Measurements from ENCODE around the gene MYBPHL. TPM values are rescaled to one million over a fixed set of nuclear protein-coding genes. Genes with fewer than 3 reads are reported as not detected.

The MYBPHL gene
- total RNA-seq, 2 experiments from 2014 or later, result not detected

DNA sequence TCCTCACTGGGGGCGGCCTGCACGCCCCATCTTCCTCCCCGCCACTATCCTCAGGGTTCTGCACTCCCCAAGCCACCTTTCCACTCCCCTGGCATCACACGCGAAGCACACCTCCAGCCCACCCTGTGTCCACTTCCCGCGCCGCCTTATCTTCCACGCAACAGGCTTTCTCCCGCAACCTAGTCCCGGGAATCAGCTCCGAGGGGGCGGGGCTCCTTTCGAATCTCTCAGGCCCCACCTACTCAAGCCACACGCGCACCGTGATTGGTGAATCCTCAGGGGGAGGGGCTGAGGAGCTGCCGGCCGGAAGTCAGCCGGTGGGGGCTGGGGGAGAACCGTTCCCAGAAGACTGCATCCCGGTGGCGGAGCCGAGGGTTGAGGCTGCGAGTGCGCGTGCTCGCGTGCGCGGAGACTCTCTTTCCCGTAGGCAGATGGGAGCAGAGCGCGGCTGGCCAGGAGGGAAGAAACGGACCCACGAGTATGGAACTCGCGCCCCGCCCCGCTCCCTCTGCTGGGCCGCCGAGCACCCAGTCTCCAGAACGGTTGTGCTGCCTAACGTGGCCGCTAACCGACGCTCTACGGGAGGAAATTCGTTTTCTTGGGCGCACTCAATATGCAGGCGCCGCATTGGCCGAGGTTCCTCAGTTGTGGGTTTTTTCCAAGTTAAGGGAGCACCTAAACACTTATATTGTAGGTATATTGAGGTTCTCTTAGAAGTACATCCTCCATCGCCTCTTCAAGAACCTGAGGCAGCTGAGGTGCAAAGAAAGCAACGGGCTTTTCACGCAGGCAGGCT lies 23.7 kb downstream of the MYBPHL start, which contains the start of gene PSRC1:
PSRC1 (minus strand) TSS at position 194 of the 796 bp plus-strand sequence.
- CTCF ChIA-PET, result interaction anchor here (0.8 to 7.7 kb wide), 9 partner anchors 14 to 252 kb away, joined by 3 to 50 read pairs (median 4); partner anchors contain the start of genes AMIGO1 and SORT1
- H3K27me3 Mint-ChIP-seq, result no peaks in the 10 kb centered on the region
- peak within 1 kb of the TSS; percentile 100 for H3K4me3 Mint-ChIP-seq
- H3K4me1 Mint-ChIP-seq, result peaks cover 32% of the 10 kb centered on the region
- peaks cover 27% of the 10 kb centered on the region for H3K36me3 Mint-ChIP-seq (ENCODE audit: low read depth)
- H3K9me3 Mint-ChIP-seq, result no peaks in the 10 kb centered on the region
- H3K27ac Mint-ChIP-seq, result peak within 1 kb of the TSS; percentile 96
- peak; percentile 93 for DNase-seq
- POLR2A ChIA-PET, result no interaction called here

DNA sequence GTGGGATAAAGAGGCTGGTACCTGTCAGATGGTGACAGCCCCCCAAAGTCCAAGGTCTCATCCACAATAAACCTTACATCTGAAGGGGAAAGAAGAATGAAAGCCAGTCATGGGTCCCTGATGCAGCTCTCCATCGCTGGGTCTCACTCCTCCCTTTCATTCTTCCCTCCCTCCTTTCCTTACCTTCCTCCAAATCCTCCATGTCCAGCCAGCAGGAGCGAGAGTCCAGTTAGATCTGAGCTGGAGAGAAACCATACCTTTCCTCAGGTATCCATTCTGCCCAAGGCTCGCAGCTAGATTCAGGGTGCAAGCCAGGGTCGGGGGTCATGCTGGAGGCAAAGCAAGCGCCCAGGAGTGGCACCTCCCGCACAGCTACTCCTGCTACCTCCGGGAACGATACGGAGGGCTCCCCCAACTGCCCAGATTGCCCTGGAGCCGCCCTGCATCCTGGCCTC lies 24.3 kb downstream of the MYBPHL start:
- H3K4me3 Mint-ChIP-seq, result peak overlapping the region; percentile 100
- ChIA-PET CTCF (interaction anchor here (0.8 to 7.7 kb wide), 9 partner anchors 13 to 253 kb away, joined by 3 to 50 read pairs (median 4); partner anchors contain the start of genes AMIGO1 and SORT1), POLR2A (no interaction called here)
- no peak for DNase-seq
- peak overlapping the region; percentile 96 for H3K27ac Mint-ChIP-seq
- H3K9me3 Mint-ChIP-seq, result no peaks in the 10 kb centered on the region
- H3K36me3 Mint-ChIP-seq (ENCODE audit: low read depth), result peaks cover 27% of the 10 kb centered on the region
- peaks cover 32% of the 10 kb centered on the region for H3K4me1 Mint-ChIP-seq
- no peaks in the 10 kb centered on the region for H3K27me3 Mint-ChIP-seq

DNA sequence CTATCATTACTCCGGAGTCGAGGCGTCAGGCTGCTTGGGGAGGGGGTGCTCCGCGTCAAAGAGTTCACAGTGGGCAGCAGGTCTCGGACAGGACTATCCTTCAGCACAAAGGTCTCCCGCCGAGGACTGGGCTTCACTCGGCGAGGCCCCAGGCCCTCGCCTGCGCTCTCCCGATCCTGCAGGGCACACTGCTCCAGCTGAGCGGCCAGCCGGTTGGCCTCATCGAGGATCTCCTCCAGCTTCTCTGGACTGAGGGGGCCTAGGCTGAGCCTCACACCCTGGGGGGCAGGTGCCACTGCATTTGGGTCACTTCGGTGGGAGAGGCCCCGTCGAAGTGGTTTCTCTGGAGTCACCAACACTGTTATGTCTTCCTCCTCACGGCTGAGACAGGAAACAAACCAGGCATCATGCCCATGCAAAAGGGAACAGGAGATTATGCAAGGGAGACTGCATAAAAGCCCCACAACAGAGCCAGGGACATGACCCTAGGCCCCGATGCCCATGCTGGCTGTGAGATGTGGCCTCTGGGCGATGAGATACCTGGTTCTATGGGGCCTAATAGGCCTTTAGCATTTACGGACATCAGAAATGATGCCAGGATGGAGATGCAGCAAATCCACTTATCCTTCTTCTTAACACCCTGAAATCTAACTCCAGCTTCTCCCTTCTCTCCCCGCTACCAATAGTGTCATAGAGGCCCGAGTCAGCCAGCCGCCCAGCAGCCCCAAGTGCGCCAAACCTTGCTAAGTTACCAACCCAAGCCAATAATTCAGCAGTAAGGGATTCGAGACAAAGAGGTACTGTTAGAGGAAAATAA lies 24.9 kb downstream of the MYBPHL start:
- ChIA-PET CTCF (interaction anchor here (1.0 to 7.7 kb wide), 4 partner anchors 12 to 253 kb away, joined by 3 to 50 read pairs (median 4); partner anchors contain the start of gene SORT1), POLR2A (no interaction called here)
- no peaks in the 10 kb centered on the region for H3K9me3 Mint-ChIP-seq
- no peaks in the 10 kb centered on the region for H3K27me3 Mint-ChIP-seq
- peak overlapping the region; percentile 96 for H3K27ac Mint-ChIP-seq
- peaks cover 27% of the 10 kb centered on the region for H3K36me3 Mint-ChIP-seq (ENCODE audit: low read depth)
- DNase-seq, result no peak
- peaks cover 37% of the 10 kb centered on the region for H3K4me1 Mint-ChIP-seq
- H3K4me3 Mint-ChIP-seq, result peak overlapping the region; percentile 100

DNA sequence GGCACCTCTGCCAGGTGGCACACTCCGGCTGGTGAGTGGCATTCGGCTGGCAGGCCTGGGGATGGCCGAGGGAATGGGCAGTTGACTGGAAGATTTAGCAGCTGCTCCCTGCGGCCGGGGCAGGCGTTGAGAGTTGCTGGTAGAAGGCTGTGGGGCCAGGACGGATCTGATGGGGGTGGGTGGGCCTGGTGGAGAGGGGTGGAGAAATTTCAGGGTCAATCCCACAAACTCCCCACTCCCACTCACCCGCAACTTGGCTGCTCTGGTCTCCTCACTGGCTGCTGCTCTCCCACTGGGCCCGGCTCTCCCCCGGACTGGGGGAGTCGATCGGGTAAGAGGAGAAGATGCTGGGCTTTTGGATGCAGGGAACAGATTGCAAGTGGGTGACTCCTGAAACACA lies 25.9 kb downstream of the MYBPHL start:
- Mint-ChIP-seq H3K27ac (no peak overlapping the region), H3K4me3 (peak overlapping the region; percentile 100), H3K36me3 (ENCODE audit: low read depth) (peaks cover 27% of the 10 kb centered on the region), H3K4me1 (peaks cover 37% of the 10 kb centered on the region), H3K9me3 (no peaks in the 10 kb centered on the region), H3K27me3 (no peaks in the 10 kb centered on the region)
- CTCF ChIA-PET, result interaction anchor here (7.7 kb wide), 1 partner anchor 119 kb away, joined by 50 read pairs; the partner anchor contains the start of gene SORT1
- POLR2A ChIA-PET, result no interaction called here
- no peak for DNase-seq

DNA sequence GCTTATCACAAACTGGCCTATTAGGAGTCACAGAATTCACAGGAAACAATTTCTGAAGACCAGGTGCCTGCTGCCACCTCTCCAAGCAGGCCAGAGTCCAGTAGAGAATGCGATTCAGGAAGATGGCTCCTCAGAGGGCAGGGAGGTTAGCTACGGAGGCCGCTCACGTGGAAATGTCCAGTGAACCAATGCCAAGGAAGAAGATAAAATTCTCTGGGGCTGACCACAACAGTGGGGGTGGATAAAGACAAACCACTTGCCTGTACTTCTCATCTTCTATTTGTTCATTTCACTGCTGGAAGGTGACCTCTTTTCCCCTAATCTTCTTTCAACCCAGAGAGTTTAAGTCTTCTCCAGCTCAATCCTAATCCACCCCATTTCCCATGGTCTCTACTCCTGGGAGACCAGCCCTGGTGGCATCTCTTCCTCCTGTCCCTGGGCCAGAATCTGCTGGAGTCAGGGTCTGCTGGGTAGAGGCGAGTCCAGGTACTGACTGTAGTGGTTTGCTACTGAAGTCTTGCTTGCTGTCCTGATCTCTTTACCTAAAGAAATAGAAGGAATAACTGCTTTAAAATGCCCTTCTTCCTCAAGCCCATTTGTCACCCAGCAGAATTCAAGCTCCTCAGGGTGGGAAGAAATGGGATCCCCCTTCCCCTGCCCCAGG lies 27.1 kb downstream of the MYBPHL start:
- POLR2A ChIA-PET, result no interaction called here

DNA sequence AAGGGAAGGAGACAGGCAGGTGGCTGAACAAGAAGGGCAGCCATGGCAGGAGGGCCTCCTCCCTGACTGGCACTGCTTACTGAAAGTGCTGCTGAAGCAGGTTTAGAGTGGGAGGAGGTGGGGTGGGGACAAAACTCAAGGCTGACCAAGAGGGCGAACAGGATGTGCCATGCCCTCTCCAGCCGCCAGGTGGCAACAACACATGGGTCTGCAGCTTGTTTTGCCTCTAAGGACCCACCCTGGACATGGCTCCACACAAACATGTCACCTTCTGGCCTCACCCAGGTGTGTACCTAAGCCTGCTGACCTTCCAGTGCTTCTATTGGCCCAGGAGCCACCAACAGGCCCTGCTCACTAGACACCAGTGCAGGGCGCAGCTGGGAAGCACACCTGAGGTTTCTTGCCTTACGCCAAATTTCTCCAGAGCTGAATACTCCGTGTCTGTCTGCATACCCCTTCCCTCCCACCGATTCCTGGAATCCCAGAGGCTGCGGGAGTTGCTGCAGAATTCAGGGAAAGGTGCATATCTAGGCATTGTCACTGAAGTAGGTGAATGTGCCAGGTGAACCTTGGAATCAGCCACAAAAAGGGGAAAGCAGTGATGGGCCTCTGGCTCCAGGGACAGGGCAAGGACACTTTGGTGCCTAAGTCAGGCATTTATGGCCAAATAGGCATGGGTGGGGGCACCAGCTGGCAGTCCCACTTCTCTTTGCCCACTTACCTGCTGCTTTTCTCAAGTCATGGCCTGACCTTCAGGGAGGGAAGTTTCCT lies 29.2 kb downstream of the MYBPHL start:
- Mint-ChIP-seq H3K27ac (no peak overlapping the region), H3K4me3 (no peak overlapping the region), H3K27me3 (no peaks in the 10 kb centered on the region), H3K4me1 (peaks cover 38% of the 10 kb centered on the region), H3K9me3 (no peaks in the 10 kb centered on the region), H3K36me3 (ENCODE audit: low read depth) (peaks cover 25% of the 10 kb centered on the region)
- POLR2A ChIA-PET, result interaction anchor here (1.1 kb wide), 1 partner anchor 121 kb away, joined by 7 read pairs; no protein-coding TSS in a partner anchor
- CTCF ChIA-PET, result interaction anchor here (0.6 to 7.7 kb wide), 16 partner anchors 10 to 707 kb away, joined by 3 to 50 read pairs (median 4); partner anchors contain the start of genes AHCYL1 and SORT1
- DNase-seq, result peak; percentile 66

More for the DNA sequence above, 27.1 kb downstream of the MYBPHL start:
- peaks cover 42% of the 10 kb centered on the region for H3K4me1 Mint-ChIP-seq
- H3K9me3 Mint-ChIP-seq, result no peaks in the 10 kb centered on the region
- H3K36me3 Mint-ChIP-seq (ENCODE audit: low read depth), result peaks cover 27% of the 10 kb centered on the region
- CTCF ChIA-PET, result interaction anchor here (0.7 to 7.7 kb wide), 7 partner anchors 13 to 1515 kb away, joined by 3 to 50 read pairs (median 4); partner anchors contain the start of gene SORT1
- H3K27ac Mint-ChIP-seq, result no peak overlapping the region
- no peaks in the 10 kb centered on the region for H3K27me3 Mint-ChIP-seq
- H3K4me3 Mint-ChIP-seq, result no peak overlapping the region
- no peak for DNase-seq

DNA sequence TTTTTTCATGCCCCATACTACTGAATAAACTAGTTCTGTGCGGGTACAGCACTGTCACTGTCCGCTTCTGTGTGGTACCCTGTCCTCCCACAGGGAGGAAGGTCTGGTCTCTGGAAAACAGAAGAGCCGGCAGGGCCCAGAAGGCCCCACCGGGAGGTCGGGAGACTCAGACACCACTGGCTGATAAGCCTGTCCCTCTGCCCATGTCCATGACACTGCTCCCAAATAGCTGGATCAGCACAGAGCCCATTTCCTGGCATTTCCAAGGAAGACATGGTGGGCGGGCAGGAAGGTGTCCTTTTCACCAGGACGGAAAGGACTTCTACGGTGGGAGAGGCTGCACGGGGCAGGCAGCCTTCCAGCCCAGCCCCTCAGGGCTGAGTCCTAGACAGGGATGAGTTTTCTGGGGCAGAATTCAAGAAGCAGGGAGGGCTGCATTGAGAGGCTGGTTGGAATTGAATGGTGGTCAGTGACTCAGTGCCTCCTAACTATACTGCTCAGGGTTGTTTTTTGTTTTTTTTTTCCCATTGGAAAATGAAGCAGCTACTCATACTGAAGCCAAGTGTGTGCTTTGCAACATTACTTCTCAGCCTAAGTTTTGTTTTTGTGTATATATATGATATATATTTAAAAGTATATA lies 31.0 kb downstream of the MYBPHL start:
- no peak overlapping the region for H3K4me3 Mint-ChIP-seq
- peaks cover 12% of the 10 kb centered on the region for H3K36me3 Mint-ChIP-seq (ENCODE audit: low read depth)
- no peaks in the 10 kb centered on the region for H3K27me3 Mint-ChIP-seq
- no peaks in the 10 kb centered on the region for H3K9me3 Mint-ChIP-seq
- H3K4me1 Mint-ChIP-seq, result peaks cover 23% of the 10 kb centered on the region
- no peak overlapping the region for H3K27ac Mint-ChIP-seq
- no peak for DNase-seq
- ChIA-PET CTCF (interaction anchor here (1.8 to 7.7 kb wide), 4 partner anchors 12 to 124 kb away, joined by 9 to 50 read pairs (median 10); partner anchors contain the start of gene SORT1), POLR2A (no interaction called here)

DNA sequence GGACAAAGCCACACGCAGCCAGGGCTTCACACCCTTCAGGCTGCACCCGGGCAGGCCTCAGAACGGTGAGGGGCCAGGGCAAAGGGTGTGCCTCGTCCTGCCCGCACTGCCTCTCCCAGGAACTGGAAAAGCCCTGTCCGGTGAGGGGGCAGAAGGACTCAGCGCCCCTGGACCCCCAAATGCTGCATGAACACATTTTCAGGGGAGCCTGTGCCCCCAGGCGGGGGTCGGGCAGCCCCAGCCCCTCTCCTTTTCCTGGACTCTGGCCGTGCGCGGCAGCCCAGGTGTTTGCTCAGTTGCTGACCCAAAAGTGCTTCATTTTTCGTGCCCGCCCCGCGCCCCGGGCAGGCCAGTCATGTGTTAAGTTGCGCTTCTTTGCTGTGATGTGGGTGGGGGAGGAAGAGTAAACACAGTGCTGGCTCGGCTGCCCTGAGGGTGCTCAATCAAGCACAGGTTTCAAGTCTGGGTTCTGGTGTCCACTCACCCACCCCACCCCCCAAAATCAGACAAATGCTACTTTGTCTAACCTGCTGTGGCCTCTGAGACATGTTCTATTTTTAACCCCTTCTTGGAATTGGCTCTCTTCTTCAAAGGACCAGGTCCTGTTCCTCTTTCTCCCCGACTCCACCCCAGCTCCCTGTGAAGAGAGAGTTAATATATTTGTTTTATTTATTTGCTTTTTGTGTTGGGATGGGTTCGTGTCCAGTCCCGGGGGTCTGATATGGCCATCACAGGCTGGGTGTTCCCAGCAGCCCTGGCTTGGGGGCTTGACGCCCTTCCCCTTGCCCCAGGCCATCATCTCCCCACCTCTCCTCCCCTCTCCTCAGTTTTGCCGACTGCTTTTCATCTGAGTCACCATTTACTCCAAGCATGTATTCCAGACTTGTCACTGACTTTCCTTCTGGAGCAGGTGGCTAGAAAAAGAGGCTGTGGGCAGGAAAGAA lies 32.0 kb downstream of the MYBPHL start:
- Mint-ChIP-seq H3K27ac (no peak overlapping the region), H3K4me3 (no peak overlapping the region), H3K36me3 (ENCODE audit: low read depth) (peaks cover 5% of the 10 kb centered on the region), H3K4me1 (peaks cover 20% of the 10 kb centered on the region), H3K27me3 (no peaks in the 10 kb centered on the region), H3K9me3 (no peaks in the 10 kb centered on the region)
- ChIA-PET CTCF (interaction anchor here (0.6 kb wide), 1 partner anchor 14 kb away, joined by 4 read pairs; no protein-coding TSS in a partner anchor), POLR2A (no interaction called here)
- DNase-seq, result no peak

DNA sequence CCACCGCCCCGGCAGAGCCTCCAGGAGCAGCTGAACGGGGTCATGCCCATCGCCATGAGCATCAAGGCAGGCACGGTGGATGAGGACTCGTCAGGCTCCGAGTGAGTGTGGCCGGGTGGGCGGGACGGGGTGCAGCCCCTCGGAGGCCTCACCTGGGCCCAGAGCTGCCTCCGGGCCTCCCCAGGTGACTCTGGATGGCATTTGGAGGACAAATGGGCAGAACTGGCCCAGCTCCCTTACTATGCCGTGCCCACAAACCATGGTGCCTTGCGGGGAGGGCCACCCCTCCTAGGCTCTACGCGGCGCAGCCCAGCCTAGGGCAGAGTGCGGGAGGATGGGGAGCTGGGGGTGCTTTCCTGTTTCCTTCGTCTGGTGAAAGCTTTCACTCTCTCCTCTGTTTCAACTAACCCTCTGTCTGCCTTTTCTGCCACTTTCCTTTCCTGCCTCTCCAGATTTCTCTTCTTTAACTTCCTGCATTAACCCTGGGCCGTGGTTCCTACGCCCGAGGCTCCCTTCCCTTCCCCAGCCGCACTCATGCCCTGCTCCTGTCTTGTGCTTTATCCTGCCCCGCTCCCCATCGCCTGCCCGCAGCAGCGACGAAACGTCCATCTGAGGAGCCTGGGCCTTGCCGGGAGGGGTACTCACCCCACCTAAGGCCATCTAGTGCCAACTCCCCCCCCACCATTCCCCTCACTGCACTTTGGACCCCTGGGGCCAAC lies 33.1 kb downstream of the MYBPHL start:
- CTCF ChIA-PET, result interaction anchor here (0.7 kb wide), 1 partner anchor 260 kb away, joined by 4 read pairs; no protein-coding TSS in a partner anchor
- POLR2A ChIA-PET, result no interaction called here
- no peaks in the 10 kb centered on the region for H3K27me3 Mint-ChIP-seq
- H3K4me3 Mint-ChIP-seq, result no peak overlapping the region
- peak overlapping the region; percentile 67 for H3K27ac Mint-ChIP-seq
- H3K9me3 Mint-ChIP-seq, result no peaks in the 10 kb centered on the region
- H3K4me1 Mint-ChIP-seq, result peaks cover 20% of the 10 kb centered on the region
- H3K36me3 Mint-ChIP-seq (ENCODE audit: low read depth), result peaks cover 2% of the 10 kb centered on the region
- DNase-seq, result no peak
